PFSK-1 (cell line): ENCODE results near the gene ZBTB8A.

Experiments
- FOXP2 ChIP-seq: optimal IDR thresholded peaks from 2 replicates; pipeline ENCODE3; 2011; ENCODE audit warnings: borderline replicate concordance, control low read depth, inconsistent platforms; ENCODE audit not compliant: insufficient read depth; ENCODE audit errors: extremely low read length, extremely low read depth
- POLR2AphosphoS5 ChIP-seq: IDR thresholded peaks from 2 replicates; pipeline ENCODE4 v1.6.1; 2012; ENCODE audit warnings: low read depth, mild to moderate bottlenecking, control low read depth, low read length, moderate library complexity
- SIN3A ChIP-seq: IDR thresholded peaks from 2 replicates; pipeline ENCODE4 v1.6.1; 2012; ENCODE audit warnings: mild to moderate bottlenecking, low read length, moderate library complexity, borderline replicate concordance; ENCODE audit not compliant: insufficient read depth
- TAF1 ChIP-seq: IDR thresholded peaks from 2 replicates; pipeline ENCODE4 v1.6.1; 2012; ENCODE audit warnings: low read length, control low read depth, borderline replicate concordance; ENCODE audit not compliant: insufficient read depth
- TF ChIP-seq, protein P1 (sequence below), 2 experiments: IDR thresholded peaks; 2 replicates each; pipeline versions ENCODE4 v1.6.1 to v1.8.0; 2011 to 2012; ENCODE audit warnings: low read depth in 2 of 2, low read length in 2 of 2, control low read depth in 1 of 2, inconsistent platforms in 1 of 2, mild to moderate bottlenecking in 1 of 2, moderate library complexity in 1 of 2; ENCODE audit not compliant: insufficient read depth in 1 of 2

DNA sequence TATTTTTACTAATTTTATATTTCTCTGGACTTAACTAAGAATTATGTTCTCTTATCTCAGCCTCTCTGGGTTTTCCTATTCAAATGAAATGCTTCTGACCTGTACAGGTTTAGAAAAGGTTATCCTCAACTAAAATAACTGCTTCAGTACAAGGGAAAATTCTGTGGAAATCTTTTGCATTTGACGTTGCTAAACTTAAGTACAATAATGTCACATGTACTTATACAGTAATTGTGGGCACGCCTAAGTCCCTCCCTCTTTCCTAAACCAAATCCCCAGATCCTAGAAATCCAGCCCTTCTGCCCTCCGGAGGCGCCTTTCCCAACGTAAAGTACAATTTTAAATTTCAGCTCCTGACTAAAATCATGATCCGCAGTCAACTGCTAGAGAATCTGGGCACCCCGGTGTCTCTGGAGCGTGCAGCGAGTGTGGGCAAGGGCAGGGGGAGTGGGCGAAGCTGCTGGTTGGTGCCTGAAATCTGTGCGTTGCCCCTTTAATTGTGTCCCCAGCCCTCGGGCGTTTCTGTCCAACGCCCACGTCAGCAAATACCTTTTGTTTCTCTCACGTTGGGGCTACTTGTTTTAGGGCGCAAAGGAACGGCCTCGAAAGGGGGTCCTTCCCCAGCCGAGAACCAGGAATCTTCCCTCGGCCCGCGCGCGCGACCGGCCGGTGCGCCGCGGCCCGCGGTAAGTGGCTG lies at the start of gene ZBTB8A:
- no peak for TF ChIP-seq TAF1
- TF ChIP-seq, protein P1, sequence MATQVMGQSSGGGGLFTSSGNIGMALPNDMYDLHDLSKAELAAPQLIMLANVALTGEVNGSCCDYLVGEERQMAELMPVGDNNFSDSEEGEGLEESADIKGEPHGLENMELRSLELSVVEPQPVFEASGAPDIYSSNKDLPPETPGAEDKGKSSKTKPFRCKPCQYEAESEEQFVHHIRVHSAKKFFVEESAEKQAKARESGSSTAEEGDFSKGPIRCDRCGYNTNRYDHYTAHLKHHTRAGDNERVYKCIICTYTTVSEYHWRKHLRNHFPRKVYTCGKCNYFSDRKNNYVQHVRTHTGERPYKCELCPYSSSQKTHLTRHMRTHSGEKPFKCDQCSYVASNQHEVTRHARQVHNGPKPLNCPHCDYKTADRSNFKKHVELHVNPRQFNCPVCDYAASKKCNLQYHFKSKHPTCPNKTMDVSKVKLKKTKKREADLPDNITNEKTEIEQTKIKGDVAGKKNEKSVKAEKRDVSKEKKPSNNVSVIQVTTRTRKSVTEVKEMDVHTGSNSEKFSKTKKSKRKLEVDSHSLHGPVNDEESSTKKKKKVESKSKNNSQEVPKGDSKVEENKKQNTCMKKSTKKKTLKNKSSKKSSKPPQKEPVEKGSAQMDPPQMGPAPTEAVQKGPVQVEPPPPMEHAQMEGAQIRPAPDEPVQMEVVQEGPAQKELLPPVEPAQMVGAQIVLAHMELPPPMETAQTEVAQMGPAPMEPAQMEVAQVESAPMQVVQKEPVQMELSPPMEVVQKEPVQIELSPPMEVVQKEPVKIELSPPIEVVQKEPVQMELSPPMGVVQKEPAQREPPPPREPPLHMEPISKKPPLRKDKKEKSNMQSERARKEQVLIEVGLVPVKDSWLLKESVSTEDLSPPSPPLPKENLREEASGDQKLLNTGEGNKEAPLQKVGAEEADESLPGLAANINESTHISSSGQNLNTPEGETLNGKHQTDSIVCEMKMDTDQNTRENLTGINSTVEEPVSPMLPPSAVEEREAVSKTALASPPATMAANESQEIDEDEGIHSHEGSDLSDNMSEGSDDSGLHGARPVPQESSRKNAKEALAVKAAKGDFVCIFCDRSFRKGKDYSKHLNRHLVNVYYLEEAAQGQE (IDR thresholded peaks at IDR 0.05; ENCODE audit: insufficient read depth in 1 of 2, low read depth in 2 of 2, low read length in 2 of 2), result no peak
- TF ChIP-seq SIN3A, result no peak
- peak; percentile 28; the same call in 1 of the 2 replicates for TF ChIP-seq POLR2AphosphoS5
- no peak for TF ChIP-seq FOXP2
